HG02763 (cell line): ENCODE results near the gene CEBPB.
"Not testable (repeated sequence)": the region's sequence is repeated elsewhere in the genome, so short reads cannot be mapped to it uniquely, and the experiment has no call there.

Source experiments
- ATAC-seq: cut with Tn5 transposase; IDR thresholded peaks from one replicate; pipeline ENCODE4 v1.9.1; 2021; ENCODE audit warnings: mild to moderate bottlenecking, moderate library complexity; ENCODE audit not compliant: unreplicated experiment

The CEBPB gene

DNA sequence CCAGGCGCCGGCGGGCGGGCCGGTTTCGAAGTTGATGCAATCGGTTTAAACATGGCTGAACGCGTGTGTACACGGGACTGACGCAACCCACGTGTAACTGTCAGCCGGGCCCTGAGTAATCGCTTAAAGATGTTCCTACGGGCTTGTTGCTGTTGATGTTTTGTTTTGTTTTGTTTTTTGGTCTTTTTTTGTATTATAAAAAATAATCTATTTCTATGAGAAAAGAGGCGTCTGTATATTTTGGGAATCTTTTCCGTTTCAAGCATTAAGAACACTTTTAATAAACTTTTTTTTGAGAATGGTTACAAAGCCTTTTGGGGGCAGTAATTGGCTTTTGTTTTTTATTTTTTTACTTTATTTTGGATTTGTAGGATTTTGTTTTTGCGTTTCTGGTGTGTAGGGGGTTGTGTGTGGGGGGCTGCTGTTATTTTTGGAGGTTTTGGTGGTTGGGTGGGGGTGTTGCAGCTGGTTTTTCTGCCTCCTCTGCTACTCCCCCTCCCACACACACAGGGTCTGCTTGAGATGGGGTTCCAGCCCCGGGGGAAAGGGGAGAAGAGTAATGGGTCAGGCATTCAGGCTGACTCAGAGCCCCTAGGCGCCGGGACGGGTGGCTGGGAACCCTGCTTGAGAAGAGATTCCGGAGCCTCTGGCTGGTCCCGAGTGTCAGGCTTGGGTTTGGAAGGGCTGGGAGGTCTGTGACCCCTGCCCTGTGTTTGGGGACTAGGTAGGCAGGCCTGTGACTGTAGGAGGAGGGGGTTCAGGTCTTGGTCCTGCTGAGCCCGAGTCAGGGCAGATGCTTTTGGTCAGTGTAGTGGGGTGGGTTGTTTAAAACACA is 2.0 kb downstream of the CEBPB start:
- ATAC-seq: no peak

DNA sequence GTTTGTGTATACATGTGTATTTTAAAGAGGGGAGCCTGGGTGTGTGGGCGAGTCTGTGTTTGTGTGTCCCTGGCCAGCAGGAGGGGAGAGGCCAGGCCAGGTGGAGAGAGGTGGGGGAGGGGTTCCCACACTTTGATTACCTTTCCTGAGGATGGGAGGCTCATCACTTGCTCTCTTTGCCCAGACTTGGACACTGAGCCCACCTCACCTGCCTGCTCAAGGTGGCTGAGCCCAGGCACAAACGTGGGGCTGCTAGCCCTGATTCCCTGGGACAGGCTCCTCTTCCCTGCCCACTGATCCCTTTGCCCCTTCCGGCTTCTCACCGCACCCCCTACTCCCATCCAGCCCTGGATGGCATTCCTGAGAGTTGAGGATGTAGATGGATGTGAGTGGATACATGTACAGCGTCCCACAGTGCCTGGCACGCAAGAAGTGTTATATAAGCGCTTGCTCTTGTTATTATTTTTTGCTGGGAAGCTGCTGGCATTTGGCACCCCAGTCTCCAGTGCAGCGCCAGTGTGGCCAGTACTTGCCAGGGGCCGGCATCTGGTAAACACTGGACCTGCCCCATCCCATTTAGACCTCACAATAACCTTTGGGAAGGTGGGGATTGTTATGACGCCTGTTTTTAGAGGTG is 2.7 kb downstream of the CEBPB start:
- ATAC-seq: no peak

DNA sequence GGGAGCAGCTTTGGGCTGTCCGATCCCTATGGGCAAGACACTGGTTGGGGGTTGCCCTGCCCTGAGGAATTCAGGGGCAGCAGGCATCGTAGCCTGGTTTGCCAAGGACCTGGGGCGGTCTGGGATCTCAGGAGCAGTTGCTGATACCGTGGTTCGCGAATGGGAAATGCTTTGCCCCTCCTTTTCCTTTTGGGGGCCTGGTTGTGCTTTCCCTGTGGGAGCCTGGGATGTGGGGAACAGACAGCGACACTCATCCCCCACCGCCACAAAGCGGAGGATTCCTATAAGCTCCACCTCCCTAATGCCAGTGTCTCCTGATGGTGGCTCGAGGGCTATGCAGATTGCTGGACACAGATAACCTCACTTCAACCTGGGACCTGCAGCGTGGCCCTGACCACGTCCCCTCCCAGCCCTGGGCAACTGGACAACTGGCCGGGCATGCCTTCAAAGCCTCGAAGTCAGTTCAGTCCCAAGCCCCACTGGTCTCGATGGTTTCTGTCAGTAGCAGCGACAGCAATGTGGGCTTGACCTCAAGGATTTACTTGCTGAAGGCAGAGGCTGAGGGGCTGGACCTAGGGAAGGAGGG is 3.3 kb downstream of the CEBPB start:
- ATAC-seq: no peak

DNA sequence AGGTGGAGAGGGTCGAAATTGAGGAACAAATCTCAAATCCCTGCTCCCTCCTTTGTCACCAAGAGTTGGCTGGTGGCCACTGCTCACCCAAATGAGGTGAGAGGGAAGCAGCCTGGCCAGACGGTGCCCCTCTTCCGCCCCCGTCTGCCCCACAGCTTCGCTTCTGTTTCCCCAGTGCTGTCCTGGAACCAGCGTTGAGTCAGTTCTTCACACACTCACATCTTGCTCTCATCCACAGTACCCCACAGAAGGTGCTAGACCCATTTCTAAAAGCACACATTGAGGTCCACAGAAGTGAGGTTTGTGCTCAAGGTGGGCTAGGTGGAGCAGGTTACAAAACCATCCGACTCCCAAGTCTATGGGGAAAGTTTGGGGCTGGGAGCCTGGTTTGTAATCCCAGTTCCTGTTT is 3.8 kb downstream of the CEBPB start:
- no peak for ATAC-seq

DNA sequence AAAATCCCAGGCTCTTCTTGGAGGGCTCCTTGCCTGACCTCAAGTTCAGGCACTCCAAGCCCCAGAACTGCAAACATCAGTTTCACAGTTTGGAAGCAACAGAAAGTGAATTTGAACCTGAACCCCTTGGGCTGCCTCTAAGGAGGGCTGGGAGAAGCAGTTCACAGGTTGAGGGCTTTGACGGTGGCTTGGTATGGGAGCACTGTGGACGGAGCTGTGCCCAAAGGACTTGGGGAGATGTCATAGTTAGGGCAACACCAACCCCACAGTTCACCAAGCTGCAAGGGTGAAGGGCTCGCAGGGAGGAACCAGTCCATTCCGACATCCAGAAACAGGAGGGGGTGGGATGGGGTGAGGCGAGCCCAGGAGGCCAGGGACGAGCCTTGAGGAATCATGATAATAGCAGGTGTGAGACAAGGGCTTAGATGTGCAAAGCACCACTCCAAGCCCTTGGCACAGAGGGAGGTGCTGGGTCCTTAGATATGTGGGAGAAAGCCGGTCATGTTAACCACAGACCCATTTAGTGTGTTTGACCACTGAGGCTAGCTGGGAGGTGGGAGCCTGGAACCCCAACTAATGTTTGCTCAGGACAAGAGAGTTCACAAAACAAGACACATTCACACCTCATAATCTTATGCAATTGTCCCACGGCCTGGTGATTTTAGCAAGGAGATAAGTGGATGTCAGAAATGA is 4.3 kb downstream of the CEBPB start:
- ATAC-seq: no peak

DNA sequence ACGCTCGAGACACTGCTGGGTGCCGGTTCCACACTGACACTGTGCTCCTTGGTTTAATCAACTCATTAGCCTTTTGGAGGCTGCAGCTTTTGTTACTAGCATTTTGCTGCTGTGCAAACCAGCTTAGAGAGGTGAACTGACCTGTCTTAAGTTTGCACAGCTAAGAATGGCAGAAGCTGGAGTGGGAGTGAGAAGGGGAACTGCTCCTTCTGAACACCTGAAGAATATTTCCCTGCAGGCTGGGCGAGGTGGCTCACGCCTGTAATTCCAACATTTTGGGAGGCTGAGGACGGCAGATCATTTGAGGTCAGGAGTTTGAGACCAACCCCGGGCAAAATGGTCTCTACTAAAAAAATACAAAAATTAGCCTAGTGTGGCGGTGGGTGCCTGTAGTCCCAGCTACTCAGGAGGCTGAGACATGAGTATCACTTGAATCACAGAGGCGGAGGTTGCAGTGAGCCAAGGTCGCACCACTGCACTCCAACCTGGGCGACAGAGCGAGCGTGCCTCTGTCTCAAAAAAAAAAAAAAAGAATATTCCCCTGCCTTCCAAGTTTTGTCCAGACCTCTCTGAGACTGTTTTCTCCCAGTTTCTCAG is 5.0 kb downstream of the CEBPB start:
- ATAC-seq: no peak

DNA sequence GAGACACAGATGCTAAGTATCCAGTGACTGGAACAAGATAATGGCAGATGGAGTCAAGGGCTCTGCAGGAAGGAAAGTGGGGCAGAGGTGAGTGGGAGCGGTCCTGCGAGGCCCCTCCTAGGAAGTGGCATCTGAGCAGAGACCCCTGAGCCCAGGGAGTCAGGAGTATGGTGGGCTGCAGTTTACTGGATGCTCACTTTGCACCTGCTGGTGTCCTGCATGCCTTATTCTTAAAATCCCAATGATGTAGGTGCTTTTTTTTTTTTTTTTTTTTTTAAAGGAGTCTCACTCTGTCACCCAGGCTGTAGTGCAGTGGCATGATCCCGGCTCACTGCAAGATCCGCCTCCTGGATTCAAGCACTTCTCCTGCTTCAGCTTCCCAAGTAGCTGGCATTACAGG is 5.6 kb downstream of the CEBPB start:
- no peak for ATAC-seq

DNA sequence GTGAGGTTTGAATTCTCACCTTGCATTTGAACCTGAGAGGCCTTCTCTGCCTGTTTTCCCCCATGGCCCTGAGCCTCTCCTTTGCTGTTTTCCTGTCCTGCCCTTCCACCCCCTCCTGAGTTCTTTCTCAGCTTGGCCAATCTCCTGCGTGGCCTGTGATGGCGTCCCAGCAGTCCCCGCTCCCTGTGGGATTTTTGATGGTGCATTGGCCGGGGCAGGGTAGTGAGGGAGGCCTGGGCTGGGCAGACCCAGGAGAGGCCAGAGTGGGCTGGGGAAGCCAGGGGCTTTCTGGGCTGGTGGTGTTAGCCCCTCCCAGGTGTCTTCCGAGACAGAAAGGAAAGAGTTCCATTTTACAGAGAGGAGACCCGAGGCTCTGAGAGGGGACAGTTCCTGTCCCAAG is 6.3 kb downstream of the CEBPB start:
- ATAC-seq: no peak

DNA sequence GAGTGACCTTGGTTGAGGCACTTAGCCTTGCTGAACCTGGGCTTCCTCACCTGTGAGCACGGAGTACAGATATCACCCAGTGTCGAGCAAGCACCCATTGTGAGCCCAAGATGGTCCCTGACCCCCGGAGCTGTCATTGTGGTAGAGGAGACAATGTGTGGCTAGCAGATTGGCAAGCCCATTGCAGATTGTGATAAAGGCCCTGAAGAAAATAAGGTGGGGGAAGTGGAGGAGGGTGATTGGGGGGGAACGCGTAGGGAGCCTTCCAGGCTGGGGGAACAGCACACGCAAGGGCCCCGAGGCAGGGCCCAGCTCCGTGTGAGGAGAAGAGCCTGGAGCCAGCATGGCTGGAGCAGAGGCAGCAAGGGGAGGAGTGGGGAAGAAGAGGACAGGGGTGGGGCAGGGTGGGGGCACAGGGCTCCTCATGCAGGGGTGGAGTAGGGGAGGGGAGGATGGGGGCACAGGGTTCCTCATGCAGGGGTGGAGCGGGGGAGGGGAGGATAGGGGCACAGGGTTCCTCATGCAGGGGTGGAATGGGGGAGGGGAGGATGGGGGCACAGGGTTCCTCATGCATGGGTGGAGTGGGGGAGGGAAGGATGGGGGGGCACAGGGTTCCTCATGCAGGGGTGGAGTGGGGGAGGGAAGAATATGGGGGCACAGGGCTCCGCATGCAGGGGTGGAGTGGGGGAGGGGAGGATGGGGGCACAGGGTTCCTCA is 7.0 kb downstream of the CEBPB start:
- ATAC-seq: no peak

DNA sequence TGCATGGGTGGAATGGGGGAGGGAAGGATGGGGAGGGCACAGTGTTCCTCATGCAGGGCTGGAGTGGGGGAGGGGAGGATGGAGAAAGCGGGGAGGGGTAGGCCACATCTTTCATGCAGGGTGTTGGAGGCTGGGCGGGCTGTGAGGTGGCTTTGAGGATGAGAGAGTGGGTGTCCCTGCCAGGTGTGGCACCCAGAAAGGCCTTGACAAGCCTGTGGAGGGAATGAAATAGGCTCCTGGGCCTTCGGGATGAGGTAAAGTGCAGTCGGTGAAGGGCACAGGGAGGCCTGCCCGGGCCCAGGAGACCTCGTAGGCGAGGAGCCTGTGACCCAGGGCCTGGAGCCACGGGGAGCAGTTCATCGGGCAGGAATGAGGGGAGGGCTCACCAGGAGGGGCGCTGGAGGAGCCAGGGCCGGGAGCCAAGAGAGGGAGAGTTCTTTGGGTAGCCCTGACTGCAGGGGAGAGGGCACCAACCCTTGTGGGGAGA is 7.6 kb downstream of the CEBPB start:
- ATAC-seq: no peak

DNA sequence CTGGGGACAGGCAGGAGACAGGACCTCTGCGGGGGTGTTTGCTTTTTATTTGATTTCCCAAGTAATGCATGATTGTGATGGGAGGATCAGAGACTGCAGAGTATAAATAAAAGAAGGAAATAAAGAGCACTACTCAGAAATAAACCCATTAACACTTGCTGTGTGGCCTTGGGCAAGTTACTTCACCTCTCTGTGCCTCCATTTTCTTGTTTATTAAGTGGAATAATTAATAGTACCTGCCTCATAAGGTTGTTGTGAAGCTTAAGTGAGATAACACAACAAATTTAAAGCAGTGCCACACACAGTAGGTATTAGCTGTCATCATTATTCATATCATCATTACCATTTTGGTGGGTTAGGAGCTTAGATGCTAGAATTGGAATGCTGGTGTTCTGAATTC is 8.1 kb downstream of the CEBPB start:
- no peak for ATAC-seq

DNA sequence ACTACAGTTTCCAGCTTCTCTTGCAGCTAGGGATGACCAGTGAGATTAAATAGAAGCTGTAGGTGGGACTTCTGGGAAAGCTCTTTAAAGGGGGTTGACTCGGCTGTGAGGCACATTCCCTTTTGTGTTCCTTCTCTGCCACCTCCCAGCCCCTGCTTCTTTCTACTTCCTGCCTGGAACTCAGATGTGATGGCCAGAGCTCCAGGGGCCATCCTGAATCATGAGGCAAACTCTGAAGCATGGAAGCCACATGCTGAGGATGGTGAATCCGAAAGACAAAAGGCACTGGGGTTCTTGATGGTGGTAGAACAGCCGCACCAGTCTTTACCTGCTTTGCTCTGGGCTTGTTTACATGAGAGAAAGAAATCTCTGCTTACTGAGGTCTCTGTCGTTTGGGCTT is 9.1 kb downstream of the CEBPB start:
- no peak for ATAC-seq

DNA sequence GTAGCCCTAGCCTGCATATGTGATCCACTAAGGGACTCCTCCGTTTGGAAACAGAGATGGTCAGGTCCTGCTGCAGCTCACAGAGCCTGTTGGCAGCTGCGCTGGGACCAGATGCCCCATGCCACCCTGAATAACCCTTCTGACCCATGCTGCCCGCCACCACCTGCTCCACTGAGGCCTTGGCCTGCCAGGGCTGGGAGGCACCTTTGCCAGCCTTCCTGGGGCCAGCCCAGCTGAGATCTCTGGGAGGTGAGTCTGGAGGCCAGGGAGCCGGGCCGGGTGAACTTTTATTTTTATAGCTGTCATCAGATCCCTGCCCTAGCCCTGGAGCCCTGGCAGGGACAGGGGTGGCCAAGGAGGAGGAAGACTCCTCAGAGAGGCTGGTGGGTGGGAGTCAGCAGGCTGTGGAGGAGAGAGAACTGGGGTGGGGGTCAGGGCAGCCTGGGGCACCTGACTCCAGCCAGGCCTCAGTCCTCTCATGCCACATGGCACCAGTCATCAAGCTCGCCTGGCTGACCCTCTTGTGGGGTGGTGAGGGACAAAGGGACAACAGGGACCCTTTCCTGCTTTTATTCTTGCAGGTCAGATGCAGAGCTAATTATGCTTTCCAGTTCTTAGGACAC is 10.0 kb downstream of the CEBPB start:
- no peak for ATAC-seq

DNA sequence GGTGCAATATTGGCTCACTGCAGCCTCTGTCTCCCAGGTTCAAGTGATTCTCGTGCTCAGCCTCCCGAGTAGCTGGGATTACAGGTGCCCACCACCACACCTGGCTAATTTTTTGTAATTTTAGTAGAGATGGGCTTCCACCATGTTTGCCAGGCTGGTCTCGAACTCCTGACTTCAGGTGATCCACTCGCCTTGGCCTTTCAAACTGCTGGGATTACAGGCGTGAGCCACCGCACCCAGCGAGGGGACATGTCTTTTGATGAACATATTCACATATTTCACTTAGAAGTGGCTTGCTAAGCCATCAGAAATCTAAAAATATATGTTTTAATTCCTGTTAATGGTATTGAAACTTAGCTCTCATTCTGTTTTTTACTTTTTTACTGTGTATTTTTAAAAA is 11.1 kb downstream of the CEBPB start:
- not testable (repeated sequence) for ATAC-seq

DNA sequence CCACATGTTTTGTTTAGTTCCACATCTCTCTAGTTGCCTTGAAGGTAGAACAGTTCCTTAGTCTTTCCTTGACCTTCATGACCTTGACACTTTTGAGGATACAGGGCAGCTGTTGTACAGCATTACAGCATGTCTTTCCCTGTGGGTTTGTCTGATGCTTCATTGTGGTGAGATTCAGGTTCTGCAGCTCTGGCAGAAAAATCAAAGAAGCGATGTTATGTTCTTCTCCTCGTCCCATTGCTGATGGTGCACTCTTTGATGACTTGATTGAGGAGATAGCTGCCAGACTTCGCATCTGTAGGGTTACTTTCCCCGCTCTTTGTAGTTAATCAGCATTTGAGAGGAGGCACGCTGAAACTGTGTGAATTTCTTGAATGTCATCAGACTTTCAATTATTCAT is 12.0 kb downstream of the CEBPB start:
- ATAC-seq: no peak

DNA sequence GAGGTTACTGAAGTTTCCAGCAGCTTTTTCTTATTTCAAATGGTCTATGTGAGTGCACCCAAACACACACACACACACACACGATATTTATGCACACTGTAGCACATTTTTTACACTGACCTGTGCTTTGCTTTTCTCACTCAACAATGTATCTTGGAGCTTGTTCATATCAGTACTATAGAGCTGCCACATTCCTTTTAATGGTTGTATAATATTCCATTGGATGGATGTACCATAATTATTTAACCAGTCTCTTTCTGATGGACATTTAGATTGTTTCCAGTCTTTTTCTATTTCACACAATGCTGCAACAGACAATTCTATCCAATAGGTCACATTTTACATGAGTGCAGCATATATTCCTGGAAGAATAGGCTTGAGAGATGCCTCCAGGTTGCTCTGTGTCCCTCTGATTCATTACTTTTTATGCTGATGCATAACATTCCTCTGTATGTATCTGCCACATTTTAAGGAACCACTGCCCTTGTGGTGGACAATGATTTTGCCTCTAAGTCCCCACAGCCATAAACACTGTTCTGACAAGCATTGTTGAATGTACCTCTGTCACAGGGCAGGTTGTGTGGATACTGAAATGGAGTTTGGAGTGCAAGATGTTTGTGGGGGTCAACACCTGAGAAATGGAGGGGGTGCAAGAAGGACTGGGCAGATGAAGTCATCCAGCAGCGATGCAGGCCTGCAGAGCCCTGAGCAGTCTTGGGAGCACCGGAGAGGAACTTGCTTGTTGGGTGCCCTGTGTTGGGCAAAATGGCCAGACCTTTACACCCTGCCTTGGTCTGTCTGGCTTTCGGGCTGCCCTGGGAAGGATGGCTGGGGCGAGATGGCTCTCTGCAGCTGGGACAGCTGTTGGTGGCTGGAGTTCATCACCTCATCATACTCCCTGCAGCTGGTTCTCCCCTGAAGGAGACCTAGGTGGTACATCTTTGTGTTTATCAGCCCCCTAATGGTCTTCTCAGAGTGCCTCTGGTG is 13.6 kb downstream of the CEBPB start:
- ATAC-seq: no peak

DNA sequence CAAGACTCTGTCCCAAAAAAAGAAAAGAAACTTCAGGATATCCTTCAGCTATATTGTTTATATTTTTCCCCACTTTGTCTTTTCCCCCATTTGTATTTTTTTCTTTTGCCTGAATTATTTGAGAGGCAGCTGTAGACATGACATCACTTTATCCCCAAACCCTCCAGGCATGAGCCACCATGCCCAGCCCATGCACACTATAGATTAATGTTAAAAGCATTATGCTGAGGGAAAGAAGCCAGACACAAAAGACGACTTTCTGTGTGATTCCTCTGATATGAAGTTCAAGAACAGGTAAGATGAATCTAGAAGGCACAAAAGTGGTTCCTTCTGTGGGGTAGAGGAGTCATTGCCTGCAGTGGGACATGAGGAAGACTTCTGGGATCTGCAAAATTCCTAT is 16.4 kb downstream of the CEBPB start:
- no peak for ATAC-seq

DNA sequence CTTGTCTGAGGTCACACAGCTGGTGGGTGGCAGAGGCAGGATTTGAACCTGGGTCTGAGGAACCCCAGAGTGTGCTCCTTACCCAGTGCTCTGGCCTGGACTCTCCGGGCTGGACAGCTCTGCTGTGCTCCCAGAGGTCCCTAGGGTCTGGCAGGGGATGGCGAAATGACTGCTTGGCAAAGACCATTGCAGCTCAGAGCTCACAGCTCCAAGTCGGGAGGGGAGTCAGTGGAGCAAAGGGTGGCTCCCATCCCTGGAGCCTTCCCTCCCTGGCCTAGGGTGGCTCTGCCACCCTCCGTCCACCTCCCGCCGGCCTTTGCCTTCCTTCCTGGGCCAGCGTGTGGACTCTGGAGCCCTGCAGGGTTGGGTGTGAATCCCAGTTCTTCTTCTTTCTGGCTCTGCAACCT is 17.5 kb downstream of the CEBPB start:
- no peak for ATAC-seq

DNA sequence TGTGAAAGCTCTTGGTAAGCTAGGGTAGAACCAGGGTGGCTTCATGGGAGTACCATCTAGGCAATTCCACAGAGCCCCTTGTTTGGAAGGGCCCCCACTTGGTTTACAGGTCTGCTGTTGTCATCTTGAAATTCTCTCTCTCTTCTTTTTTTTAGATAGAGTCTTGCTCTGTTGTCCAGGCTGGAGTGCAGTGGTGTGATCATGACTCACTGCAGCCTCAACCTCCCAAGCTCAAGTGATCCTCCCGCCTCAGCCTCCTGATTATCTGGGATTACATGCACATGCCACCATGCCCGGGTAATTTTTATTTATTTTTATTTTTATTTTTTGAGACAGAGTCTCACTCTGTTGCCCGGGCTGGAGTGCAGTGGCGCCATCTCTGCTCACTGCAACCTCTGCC is 18.2 kb downstream of the CEBPB start:
- ATAC-seq: not testable (repeated sequence)
